SU-DHL-6 (cell line): ENCODE measurements around the gene ACOT2.

ENCODE experiments used
- EZH2phosphoT487 ChIP-seq: fragments of 200-600 bp; sonication (generic), shearing (Covaris generic); conservative IDR thresholded peaks from 2 replicates; pipeline ENCODE4 v1.6.1; 2018; ENCODE audit warnings: mild to moderate bottlenecking, antibody characterized with exemption, low read length, moderate library complexity, mixed read lengths
- TF ChIP-seq, protein P1 (sequence below): fragments of 200-600 bp; sonication (generic); IDR thresholded peaks from one replicate; pipeline ENCODE4 v1.5.1; 2017; ENCODE audit warnings: antibody characterized with exemption, mild to moderate bottlenecking, low read length, moderate library complexity; ENCODE audit not compliant: insufficient read depth, poor library complexity, severe bottlenecking

GRCh38 chr14:73588695-73589094 is 19.7 kb downstream of the ACOT2 start:
- TF ChIP-seq, protein P1, sequence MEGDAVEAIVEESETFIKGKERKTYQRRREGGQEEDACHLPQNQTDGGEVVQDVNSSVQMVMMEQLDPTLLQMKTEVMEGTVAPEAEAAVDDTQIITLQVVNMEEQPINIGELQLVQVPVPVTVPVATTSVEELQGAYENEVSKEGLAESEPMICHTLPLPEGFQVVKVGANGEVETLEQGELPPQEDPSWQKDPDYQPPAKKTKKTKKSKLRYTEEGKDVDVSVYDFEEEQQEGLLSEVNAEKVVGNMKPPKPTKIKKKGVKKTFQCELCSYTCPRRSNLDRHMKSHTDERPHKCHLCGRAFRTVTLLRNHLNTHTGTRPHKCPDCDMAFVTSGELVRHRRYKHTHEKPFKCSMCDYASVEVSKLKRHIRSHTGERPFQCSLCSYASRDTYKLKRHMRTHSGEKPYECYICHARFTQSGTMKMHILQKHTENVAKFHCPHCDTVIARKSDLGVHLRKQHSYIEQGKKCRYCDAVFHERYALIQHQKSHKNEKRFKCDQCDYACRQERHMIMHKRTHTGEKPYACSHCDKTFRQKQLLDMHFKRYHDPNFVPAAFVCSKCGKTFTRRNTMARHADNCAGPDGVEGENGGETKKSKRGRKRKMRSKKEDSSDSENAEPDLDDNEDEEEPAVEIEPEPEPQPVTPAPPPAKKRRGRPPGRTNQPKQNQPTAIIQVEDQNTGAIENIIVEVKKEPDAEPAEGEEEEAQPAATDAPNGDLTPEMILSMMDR, result no peak
- TF ChIP-seq EZH2phosphoT487, result no peak
